Choroid plexus epithelial cell (primary cell): ENCODE measurements around the gene GABARAPL1.

Source experiments
- DNase-seq: peaks from one replicate; pipeline ENCODE4 v3.0.0-alpha.2; 2010; ENCODE audit warnings: low read depth
- H3K4me3 ChIP-seq: 2 replicates; pipeline ENCODE4 v1.5.1; 2011; ENCODE audit warnings: low read depth, mild to moderate bottlenecking, control low read depth, low read length, moderate library complexity
- CTCF ChIP-seq: conservative IDR thresholded peaks from 2 replicates; pipeline ENCODE4 v1.5.1; 2011; ENCODE audit warnings: low read depth, mild to moderate bottlenecking, control low read depth, inconsistent platforms, low read length, moderate library complexity

The GABARAPL1 gene

GRCh38 chr12:10247436-10248058 is 34.9 kb downstream of the GABARAPL1 start:
- H3K4me3 ChIP-seq = no peak overlapping the region
- DNase-seq = no peak
- TF ChIP-seq CTCF = no peak

GRCh38 chr12:10249690-10250455 is 37.2 kb downstream of the GABARAPL1 start:
- DNase-seq = no peak
- no peak for TF ChIP-seq CTCF
- H3K4me3 ChIP-seq = no peak overlapping the region

- no peak for TF ChIP-seq CTCF
- H3K4me3 ChIP-seq = no peak overlapping the region
- no peak for DNase-seq
These were observed 39.0 kb downstream of the GABARAPL1 start for GRCh38 chr12:10251669-10252068.

- TF ChIP-seq CTCF = no peak
- no peak overlapping the region for H3K4me3 ChIP-seq
- no peak for DNase-seq
These were observed 39.5 kb downstream of the GABARAPL1 start for GRCh38 chr12:10252201-10252600.

- no peak overlapping the region for H3K4me3 ChIP-seq
- no peak for TF ChIP-seq CTCF
- DNase-seq = no peak
These were observed 43.4 kb downstream of the GABARAPL1 start for GRCh38 chr12:10256064-10256463.

- no peak for TF ChIP-seq CTCF
- no peak overlapping the region for H3K4me3 ChIP-seq
- DNase-seq = no peak
These were observed 48.2 kb downstream of the GABARAPL1 start for GRCh38 chr12:10260927-10261326.

GRCh38 chr12:10268037-10268436 is 55.4 kb downstream of the GABARAPL1 start:
- H3K4me3 ChIP-seq = no peak overlapping the region
- TF ChIP-seq CTCF = no peak
- DNase-seq = no peak
